Activated T-helper 1 cell treated with anti-CD3 and anti-CD28 coated beads, Interleukin-2, amount 50 U/mL, for 16 hours (primary cell): ENCODE data around the gene FAM131A.

ENCODE experiments used
- DNase-seq, 2 donors: peaks; one replicate each; pipeline ENCODE4 v3.0.0-alpha.2; 2020; ENCODE audit warnings: low read depth in 1 of 2, low spot score in 1 of 2

FAM131A gene

GRCh38 chr3:184354754-184355153 is 17.4 kb downstream of the FAM131A start:
- no peak for DNase-seq

DNA sequence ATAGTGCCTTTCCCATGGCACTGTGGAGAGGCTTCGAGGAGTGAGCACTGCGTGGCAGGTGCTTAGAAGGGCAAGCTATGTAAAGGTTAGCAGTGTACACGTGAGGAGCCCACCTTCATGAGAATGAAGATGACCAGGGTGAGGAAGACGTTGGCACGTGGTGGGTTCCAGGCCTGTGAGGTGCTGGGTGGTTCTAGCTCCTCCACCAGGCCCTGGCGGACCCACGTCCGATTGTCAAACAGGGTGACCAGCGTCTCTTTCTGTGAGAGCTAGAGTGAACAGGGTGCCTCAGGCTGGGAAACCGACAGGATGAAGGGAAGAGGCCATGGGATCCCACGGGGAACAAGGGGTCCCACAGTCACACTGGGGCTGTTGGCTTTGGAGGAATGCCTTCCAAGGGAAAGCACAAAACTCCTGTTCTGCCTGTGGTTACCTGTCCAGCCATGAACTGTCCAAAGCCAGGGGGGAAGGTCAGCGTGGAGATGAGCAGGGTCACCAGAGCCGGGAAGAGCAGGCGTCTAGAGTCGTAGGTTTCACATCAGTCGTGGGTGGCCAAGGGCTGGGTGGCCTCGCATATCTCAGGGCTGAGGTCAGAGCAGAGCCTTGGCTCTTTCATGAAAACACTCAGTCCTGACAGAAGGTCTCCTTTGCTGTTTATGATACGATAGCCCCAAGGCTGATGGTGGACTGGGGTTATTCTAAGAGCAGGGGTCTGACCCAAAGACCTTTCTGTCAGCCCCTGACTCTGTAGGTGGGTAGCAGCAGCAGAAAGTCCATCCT is 18.1 kb downstream of the FAM131A start:
- no peak for DNase-seq

DNA sequence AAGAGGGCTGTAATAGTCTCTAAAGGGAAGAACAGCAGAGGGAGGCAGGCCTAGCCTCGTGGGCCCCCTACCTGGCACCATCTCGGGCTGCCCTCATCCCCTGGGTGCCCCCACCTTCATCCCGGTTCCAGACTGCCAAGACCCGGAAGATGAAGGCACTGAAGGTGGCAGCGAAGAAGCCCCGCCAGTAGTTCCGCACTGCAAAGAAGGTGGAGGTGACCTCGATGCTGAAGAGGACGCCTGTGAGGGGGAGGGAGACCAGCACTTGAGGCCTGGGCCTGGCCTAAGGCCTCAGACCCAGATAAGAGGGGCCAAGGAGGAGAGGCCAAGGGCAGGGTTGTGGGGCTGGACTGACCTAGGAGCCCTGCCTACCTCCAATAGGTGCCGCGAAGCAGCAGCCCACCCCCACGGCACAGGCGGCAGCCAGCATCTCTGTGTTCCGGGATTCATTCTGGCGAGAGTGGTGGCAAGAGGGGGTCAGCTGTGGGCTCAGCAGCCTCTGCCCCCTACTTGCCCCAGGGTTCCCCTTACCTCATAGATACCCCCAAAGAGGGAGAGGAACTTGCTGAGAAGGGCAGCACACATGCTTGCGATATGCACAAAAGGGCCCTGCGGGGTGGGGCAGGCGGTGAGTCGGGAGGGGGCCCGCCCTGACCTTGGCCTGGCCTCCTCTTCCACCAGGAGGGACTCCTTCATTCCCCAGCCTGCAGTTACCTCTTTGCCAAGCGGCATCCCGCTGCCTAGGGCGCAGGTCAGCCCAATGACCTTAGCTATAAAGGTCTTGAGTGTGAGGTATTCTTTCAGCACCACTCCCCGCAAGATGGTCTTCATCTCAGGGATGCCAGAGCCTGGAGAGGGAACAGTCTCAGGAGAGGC is 20.1 kb downstream of the FAM131A start:
- no peak for DNase-seq

DNA sequence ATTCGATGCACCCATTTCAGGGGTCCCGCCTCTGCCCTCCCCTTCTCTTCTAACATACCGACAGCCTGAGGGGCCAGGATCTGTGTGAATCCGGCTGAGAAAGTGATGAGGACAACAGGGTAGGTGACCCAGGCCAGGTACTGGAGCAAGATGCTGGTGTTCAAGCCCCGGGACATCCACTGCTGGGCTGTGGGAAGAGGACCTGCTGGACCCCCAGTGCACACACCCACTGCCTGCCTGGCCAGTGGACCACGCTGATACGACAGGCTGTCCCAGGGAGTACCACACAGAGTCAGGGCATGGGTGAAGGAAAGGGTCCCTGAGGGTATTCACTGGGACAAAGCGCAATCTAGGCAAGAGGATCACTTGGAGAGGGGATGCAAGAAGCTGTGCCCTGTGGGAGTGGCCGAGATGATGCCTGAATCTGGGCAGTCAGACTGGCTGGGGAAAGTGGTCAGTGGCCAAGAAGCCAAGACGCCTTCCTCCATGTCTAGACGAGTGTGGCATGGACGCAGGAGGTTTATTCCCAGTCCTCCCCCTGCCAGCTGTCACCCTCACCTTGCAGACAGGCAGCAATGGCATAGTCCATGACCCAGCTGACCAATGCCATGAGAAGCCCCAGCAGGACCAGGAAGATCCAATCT is 20.8 kb downstream of the FAM131A start:
- DNase-seq: no peak

DNA sequence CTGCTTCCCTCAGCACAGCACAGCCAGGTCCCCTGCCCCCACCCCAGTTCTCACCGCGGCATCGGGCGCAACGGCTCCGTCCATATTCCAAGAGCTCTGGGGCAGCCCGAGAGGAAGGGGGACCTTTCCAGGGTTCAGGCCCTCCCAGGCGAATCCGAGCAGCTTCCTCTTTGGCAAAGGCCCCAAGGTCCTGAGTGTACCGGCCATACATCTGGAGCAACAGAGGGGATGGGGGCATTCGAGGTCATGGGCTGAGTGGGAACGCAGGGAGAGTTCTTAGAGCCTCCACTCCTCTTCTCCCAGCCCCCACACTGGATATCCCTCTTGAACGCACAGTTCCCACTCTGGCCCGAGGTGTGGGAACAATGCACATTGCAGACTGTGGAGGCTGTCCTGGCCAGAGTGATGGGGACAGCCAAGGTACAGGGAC is 21.5 kb downstream of the FAM131A start:
- DNase-seq: no peak

DNA sequence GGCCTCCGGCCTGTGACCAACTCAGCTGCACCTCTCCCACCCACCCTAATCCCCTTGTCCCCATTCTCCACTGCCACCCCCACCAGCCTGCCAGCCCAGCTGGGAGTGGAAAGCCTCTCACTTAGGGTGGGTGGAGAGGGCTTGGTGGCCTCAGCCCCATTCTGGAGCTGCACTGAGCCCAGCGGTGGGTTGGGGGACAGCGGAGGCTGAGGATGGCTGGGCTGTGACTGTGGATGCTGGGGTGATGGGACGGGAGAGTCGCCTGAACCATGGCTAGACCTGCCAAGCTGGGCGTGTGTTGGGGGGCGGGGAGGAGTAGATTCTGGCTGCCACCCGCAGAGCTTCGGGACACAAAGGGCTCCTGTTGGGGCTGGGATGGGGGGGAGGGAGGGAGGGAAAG is 22.2 kb downstream of the FAM131A start:
- no peak for DNase-seq

DNA sequence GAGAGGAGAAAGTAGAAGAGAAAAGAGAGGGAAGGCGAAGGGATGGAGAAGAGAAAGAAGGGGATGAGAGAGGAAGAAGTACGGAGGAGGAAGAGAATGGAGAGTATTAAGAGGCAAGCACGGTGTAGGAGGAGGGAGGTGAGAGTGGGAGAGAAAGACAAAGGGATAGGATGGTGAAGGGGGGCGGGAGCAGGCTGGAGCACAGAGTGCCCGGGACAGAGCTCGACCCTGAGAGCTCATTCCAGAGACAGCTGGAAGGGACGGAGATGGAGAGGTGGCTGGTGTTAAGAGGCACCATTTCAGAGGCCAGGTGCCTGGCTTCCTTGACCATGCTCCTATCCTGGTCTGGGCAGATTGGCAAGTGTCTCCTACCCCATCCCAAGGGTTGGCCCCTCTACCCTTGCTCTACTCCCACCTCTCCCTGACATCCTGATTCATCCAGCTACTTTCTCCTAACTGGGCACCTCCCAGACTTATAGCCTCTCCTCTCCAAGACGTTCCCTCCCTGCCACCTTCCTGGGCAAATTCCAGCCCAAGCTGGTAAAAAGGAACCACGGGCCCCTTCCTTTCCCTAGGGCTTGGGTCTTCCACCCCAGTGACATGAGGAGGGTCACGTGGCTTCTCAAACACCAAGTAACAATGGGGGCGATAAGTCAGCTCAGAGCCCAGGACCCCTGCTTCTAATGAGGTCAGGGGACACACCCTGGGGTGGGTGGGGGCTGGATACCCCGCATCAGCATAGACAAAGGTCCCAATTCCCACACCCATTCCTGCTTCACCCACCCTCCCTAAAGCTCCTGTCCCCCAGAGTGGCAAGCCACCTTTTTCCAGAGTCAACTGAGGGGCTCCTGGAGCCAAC is 22.9 kb downstream of the FAM131A start:
- DNase-seq: no peak

DNA sequence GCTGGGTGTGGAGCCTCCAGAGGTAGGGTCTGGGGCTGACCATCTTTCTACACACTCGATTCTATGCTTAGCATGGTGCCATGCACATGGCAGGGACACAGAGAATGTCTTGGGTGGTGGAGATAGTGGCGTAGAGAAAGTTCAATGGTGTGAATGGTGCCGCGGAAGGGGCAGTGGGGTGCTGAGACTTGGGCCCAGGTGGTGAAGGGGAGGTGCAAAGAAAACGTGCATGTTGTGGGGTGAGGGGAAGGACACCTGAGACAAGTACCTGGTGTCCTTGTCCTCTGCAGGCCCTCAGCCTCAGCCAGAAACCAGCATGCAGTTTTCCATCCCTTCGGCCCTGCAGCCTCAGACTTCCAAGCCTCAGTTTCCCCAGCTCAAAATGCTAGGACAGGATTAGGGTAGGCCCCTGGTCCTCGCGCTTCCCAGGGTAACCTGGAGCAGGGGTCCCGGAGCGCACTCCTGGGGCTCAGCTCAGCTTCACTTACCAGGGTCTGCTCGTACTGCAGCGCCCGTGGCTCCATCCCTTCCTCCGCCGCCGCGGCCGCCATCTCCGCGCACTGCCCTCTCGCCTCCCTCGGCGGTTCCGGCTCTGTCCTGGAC is 23.6 kb downstream of the FAM131A start:
- no peak for DNase-seq

- peak in 1 of 2 donors; percentile 24 for DNase-seq
Observed at GRCh38 chr3:184361532-184361931, 24.1 kb downstream of the FAM131A start, which contains the start of the genes CLCN2 and POLR2H. Gene CLCN2, minus strand, starts transcription at chr3:184361605. Its CDS starts 126 bp downstream, at chr3:184361479. Gene POLR2H, plus strand, starts transcription at chr3:184361710. Its CDS starts 1,783 bp downstream, at chr3:184363493.

DNA sequence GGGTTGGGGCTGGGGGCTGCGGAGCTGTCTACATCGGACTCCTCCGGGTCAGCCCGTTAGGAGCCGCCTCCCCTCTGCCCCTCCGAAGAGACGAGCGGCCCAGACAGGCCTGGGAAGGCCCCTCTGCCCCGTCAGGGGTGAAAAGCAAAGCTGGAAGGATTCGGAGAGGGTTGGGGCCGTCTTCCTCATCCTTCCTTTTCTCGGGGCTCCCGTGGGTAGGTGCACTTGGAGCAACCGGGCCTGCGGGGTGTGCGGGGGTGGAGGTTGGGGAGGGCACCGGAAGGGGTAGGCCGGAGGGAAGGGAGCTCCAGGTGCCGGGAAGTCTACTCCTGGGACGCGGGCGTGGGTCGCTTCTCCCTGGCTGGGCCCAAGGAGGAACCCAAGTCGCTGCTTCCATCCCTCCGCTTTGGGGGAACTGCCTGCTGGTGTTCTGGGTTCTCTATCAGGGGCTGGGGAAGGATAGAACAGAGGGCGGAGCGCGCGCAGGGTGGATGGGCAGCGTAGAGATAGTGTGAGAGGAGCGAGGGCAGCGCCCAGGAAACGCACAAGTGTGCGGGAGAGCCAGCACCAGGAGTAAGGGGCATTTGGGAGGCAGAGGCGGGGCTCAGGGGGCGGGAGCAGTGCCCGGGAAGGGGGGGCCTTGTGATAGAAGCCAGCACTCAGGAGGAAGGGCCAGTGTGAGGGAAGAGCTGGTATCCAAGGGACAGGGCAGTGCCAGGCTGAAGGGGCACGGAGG is 24.7 kb downstream of the FAM131A start:
- DNase-seq: peak in 1 of 2 donors; percentile 20

- peak; percentile 87 to 91 for DNase-seq
Observed at GRCh38 chr3:184362668-184363546, 25.5 kb downstream of the FAM131A start.

DNA sequence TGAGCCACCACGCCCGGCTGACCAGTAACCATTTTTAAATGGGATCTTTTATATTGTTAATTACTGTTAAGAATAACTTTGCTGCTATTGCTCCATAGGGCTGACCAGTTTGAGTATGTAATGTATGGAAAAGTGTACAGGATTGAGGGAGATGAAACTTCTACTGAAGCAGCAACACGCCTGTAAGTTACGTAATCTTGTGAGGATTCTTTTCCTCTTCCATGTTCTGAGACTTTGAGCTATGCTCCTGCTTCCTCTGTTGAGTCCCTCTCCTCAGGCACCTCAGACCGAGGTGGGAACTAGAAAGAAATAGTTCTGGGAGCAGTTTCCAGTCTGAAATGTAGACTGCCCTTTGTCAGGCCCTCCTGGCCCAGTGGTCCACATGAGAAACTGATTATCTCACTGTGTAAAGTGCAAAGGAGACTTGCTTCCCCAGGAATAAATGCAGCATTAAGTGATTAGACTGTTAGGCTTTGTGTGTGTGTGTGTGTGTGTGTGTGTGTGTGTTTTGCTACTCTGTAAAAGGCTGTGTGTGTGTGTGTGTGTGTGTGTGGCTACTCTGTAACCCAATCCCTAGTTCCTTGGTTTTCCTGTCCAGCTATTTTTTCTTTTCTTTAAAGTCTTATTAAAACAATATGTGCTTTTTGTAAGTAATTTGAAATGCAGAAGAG is 29.4 kb downstream of the FAM131A start:
- DNase-seq: no peak

DNA sequence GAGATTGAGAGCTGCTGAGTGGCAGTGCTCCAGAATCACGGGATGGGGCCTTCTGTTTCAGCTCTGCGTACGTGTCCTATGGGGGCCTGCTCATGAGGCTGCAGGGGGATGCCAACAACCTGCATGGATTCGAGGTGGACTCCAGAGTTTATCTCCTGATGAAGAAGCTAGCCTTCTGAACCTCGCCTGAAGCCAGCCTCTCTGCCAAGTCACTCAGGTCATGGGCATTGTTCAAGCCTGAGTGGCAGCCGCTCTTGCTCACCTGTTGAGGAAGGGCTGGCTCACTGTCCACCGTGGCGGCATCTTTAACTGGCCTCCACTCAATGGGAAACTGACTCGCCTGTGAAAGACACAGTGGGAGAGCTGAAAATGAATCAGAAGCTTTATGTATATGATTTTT is 30.7 kb downstream of the FAM131A start:
- no peak for DNase-seq

DNA sequence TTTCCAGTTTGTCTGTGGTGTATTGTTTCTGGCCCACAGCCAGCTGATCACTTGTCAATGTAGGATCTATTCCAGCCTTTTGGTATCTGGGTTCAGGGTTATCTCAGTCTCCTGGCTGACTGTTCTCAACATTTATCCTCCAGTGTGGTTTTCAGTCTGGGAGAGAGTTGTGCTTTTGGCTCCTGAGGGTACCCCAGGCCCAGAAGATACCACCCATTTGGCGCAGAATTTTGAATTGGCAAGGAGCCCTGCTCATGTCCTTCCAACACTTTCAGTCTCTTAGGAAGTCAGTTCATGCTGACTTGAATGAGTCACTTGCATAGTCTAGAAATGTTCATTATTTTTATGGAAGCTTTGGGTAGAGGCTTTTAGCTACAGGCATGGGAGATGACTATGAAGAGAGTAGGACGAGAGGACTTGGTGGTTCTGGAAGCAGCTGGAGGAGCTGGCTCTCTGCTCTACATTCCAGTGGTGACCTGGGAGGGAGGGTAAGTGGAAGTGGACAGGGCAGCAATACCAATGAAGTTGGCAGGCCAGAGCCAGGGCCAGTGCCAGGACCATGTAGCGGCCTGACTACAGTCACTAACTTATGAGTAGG is 31.3 kb downstream of the FAM131A start:
- no peak for DNase-seq

DNA sequence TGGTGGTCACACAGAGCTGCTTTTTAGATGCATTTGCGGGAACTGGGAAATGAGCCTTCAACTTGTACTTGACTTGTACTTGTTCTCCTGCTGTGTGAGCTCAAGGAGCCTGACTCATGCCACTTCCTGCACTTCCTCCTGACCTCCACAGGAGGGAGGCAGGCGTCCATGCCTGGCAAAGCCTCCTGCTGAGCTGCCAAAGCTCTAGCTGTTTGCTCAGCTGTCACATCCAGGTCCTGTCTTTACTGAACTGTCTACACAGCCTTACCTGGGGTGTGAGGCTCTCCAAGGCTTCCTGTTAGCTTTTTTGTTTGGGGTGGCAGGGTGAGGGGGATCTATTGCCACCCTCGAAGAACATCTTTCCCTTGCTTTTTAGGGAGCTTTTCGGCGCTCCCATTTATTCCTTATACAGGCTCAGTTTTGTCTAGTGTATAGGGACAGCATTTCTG is 34.2 kb downstream of the FAM131A start:
- DNase-seq: peak in 1 of 2 donors; percentile 21

DNA sequence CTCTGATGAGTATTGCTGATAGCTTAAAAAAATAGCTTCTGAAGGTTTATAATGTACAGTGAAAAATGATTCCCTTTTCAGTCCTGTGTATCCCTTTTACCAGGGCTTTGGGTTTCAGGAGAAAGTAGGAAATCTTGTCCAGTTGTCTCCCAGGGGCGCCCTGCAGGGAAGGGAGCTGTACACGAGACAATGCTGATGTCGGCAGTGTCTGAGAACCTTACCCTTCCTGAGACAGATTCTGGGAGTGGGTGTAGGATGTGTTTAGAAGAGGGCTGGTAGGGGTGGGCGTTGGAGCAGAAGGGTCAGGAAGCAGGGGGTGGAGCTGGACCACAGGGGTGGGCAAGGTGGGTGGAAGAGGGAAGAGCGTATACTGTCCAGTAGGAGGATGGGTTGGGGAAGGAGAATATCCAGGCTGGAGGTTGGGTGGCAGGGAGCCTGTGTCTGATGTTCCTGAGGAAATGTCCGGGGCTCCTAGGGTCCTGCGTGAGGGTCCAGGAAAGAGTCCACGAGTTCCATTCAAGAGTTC is 35.0 kb downstream of the FAM131A start:
- DNase-seq: no peak

GRCh38 chr3:184372911-184373310 is 35.5 kb downstream of the FAM131A start:
- DNase-seq: no peak
